ENCODE measurements around the gene SUFU.

SUFU gene

GRCh38 chr10:102621443-102622325, 117.9 kb downstream of the SUFU start:
- DNase-seq: no peak

- DNase-seq: no peak
Observed at GRCh38 chr10:102624094-102624493, 120.3 kb downstream of the SUFU start.

- peak; percentile 1 for DNase-seq
Observed at GRCh38 chr10:102624751-102625645, 121.2 kb downstream of the SUFU start.

GRCh38 chr10:102626026-102626685, 122.4 kb downstream of the SUFU start:
- DNase-seq: peak; percentile 2

- peak; percentile 59 for DNase-seq
Observed at GRCh38 chr10:102627291-102627735, 123.5 kb downstream of the SUFU start.

- peak; percentile 77 for DNase-seq
Observed at GRCh38 chr10:102627736-102628293, 124.0 kb downstream of the SUFU start.

- DNase-seq: no peak
Observed at GRCh38 chr10:102628451-102628911, 124.7 kb downstream of the SUFU start.

GRCh38 chr10:102629661-102630614, 126.2 kb downstream of the SUFU start:
- DNase-seq: peak; percentile 82

- no peak for DNase-seq
Observed at GRCh38 chr10:102630663-102631062, 126.9 kb downstream of the SUFU start.

GRCh38 chr10:102631525-102632393, 128.0 kb downstream of the SUFU start:
- DNase-seq: no peak

- DNase-seq: no peak
Observed at GRCh38 chr10:102632394-102633111, 128.8 kb downstream of the SUFU start.

- DNase-seq: peak; percentile 48
Observed at GRCh38 chr10:102633287-102633686, 129.5 kb downstream of the SUFU start.

- DNase-seq: no peak
Observed at GRCh38 chr10:102633848-102634247, 130.1 kb downstream of the SUFU start.

GRCh38 chr10:102634686-102635085, 130.9 kb downstream of the SUFU start:
- DNase-seq: no peak

GRCh38 chr10:102635377-102635776, 131.6 kb downstream of the SUFU start:
- no peak for DNase-seq

GRCh38 chr10:102639537-102639936, 135.8 kb downstream of the SUFU start:
- DNase-seq: no peak

- no peak for DNase-seq
Observed at GRCh38 chr10:102641402-102641801, 137.6 kb downstream of the SUFU start.

- DNase-seq: peak; percentile 99
Observed at GRCh38 chr10:102641880-102642735, 138.3 kb downstream of the SUFU start.
